ENCODE results near the gene MIDN. TPM values are rescaled to one million over a fixed set of nuclear protein-coding genes. Genes with fewer than 3 reads are reported as not detected.

The MIDN gene
- total and polyA plus RNA-seq, 4 donors = 39.7 to 185 (median 58.7) TPM

- TF ChIP-seq CTCF (IDR thresholded peaks at IDR 0.05; ENCODE audit: control extremely low read depth, extremely low read depth) = no peak
- peak in 1 of 3 donors; percentile 29 for DNase-seq
- H3K36me3 ChIP-seq (ENCODE audit: control insufficient read depth in 4 of 4, insufficient read depth in 4 of 4, low read length in 4 of 4) = no peaks in the 10 kb centered on the region
- no peak for ATAC-seq (ENCODE audit: insufficient read depth, low FRiP score)
- no peak overlapping the region for H3K4me3 ChIP-seq
- H3K27me3 ChIP-seq (ENCODE audit: control insufficient read depth in 3 of 3, insufficient read depth in 3 of 3, low read length in 2 of 3) = peaks cover 0 to 25% (median 4%) of the 10 kb centered on the region in 3 donors
- H3K9me3 ChIP-seq (ENCODE audit: control insufficient read depth in 4 of 4, insufficient read depth in 3 of 4, low read length in 3 of 4) = peaks cover 0 to 1% (median 0%) of the 10 kb centered on the region in 4 donors
- H3K4me1 ChIP-seq (ENCODE audit: control insufficient read depth in 5 of 5, insufficient read depth in 5 of 5, low read length in 5 of 5) = peaks cover 0 to 12% (median 0%) of the 10 kb centered on the region in 5 donors
- no peak overlapping the region for H3K9ac ChIP-seq (ENCODE audit: insufficient read depth in 1 of 2, low read length in 2 of 2)
- H3K27ac ChIP-seq (ENCODE audit: low read depth in 1 of 2, low read length in 1 of 2) = no peak overlapping the region
- WGBS, 2 donors = 19 to 35% methylated on average over 41 to 55 of the region's 55 CpGs
Measured at GRCh38 chr19:1287354-1288225, 39.2 kb downstream of the MIDN start.

- H3K27ac ChIP-seq (ENCODE audit: low read depth in 1 of 2, low read length in 1 of 2) = no peak overlapping the region
- WGBS, 2 donors = 85 to 89% methylated on average over 18 of the region's 18 CpGs
- no peak overlapping the region for H3K9ac ChIP-seq (ENCODE audit: insufficient read depth in 1 of 2, low read length in 2 of 2)
- peaks cover 0 to 12% (median 0%) of the 10 kb centered on the region in 5 donors for H3K4me1 ChIP-seq (ENCODE audit: control insufficient read depth in 5 of 5, insufficient read depth in 5 of 5, low read length in 5 of 5)
- DNase-seq = no peak
- ATAC-seq (ENCODE audit: insufficient read depth, low FRiP score) = no peak
- H3K27me3 ChIP-seq (ENCODE audit: control insufficient read depth in 3 of 3, insufficient read depth in 3 of 3, low read length in 2 of 3) = peaks cover 0 to 25% (median 4%) of the 10 kb centered on the region in 3 donors
- no peak for TF ChIP-seq CTCF (IDR thresholded peaks at IDR 0.05; ENCODE audit: control extremely low read depth, extremely low read depth)
- no peak overlapping the region for H3K4me3 ChIP-seq
- H3K9me3 ChIP-seq (ENCODE audit: control insufficient read depth in 4 of 4, insufficient read depth in 3 of 4, low read length in 3 of 4) = peaks cover 0 to 1% (median 0%) of the 10 kb centered on the region in 4 donors
- no peaks in the 10 kb centered on the region for H3K36me3 ChIP-seq (ENCODE audit: control insufficient read depth in 4 of 4, insufficient read depth in 4 of 4, low read length in 4 of 4)
Measured at GRCh38 chr19:1288226-1288612, 39.8 kb downstream of the MIDN start.

GRCh38 chr19:1288833-1289685, 40.7 kb downstream of the MIDN start:
- peaks cover 0 to 1% (median 0%) of the 10 kb centered on the region in 4 donors for H3K9me3 ChIP-seq (ENCODE audit: control insufficient read depth in 4 of 4, insufficient read depth in 3 of 4, low read length in 3 of 4)
- peaks cover 0 to 12% (median 0%) of the 10 kb centered on the region in 5 donors for H3K4me1 ChIP-seq (ENCODE audit: control insufficient read depth in 5 of 5, insufficient read depth in 5 of 5, low read length in 5 of 5)
- ATAC-seq (ENCODE audit: insufficient read depth, low FRiP score) = no peak
- no peak overlapping the region for H3K9ac ChIP-seq (ENCODE audit: insufficient read depth in 1 of 2, low read length in 2 of 2)
- no peaks in the 10 kb centered on the region for H3K36me3 ChIP-seq (ENCODE audit: control insufficient read depth in 4 of 4, insufficient read depth in 4 of 4, low read length in 4 of 4)
- no peak overlapping the region for H3K27ac ChIP-seq (ENCODE audit: low read depth in 1 of 2, low read length in 1 of 2)
- H3K27me3 ChIP-seq (ENCODE audit: control insufficient read depth in 3 of 3, insufficient read depth in 3 of 3, low read length in 2 of 3) = peaks cover 4 to 25% (median 6%) of the 10 kb centered on the region in 3 donors
- 88% methylated on average over 40 to 41 of the region's 41 CpGs for WGBS, 2 donors
- H3K4me3 ChIP-seq = no peak overlapping the region
- TF ChIP-seq CTCF (IDR thresholded peaks at IDR 0.05; ENCODE audit: control extremely low read depth, extremely low read depth) = no peak
- no peak for DNase-seq
